ENCODE data around the gene KLF6.

Gene KLF6

DNA sequence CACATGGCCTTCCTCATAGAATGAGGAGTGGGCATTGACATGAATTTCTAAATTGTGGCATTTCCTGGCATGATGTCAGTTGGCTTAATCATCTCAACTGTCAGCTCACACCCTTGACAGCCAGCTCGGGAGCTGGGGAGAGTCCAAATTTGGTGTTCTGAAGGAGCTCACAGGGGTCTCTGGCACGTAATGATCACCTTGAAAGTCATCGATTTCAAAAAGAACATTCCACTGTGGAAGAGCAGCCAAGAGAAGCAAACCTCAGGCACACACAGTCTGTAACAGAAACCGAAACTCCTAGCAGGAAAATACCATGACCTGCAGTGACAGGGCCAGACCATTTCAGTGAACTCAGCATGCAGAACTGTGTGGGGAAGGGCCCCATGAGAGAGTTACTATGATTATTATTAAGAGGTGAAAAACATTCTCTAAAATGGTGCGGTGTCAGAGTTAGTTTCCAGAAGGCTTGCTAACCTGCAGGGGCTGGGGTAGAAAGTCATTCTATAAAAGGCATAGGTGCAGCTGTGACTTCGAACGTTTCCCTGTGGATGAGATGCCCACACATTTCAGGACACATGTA is 26.4 kb upstream of the KLF6 start:
- no peak for DNase-seq (ENCODE audit: low read depth in 2 of 2)

DNA sequence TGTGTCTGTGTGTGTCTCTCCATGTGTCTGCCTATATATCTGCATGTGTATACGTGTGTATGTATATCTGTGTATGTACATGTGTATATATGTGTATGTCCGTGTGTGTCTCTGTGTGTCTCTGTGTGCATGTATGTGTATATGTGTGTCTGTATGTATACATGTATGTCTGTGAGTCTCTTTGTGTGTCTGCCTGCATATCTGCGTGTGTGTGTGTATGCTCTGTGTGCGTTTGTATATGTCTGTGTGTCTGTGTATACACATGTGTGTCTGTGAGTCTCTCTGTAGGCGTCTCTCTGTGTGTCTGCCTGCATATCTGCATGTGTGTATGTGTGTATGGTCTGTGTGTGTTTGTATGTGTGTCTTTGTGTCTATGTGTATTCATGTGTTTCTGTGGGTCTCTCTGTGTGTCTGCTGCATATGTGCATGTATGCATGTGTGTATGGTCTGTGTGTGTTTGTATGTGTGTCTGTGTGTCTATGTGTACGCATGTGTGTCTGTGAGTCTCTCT is 23.7 kb upstream of the KLF6 start:
- no peak for DNase-seq (ENCODE audit: low read depth in 2 of 2)

DNA sequence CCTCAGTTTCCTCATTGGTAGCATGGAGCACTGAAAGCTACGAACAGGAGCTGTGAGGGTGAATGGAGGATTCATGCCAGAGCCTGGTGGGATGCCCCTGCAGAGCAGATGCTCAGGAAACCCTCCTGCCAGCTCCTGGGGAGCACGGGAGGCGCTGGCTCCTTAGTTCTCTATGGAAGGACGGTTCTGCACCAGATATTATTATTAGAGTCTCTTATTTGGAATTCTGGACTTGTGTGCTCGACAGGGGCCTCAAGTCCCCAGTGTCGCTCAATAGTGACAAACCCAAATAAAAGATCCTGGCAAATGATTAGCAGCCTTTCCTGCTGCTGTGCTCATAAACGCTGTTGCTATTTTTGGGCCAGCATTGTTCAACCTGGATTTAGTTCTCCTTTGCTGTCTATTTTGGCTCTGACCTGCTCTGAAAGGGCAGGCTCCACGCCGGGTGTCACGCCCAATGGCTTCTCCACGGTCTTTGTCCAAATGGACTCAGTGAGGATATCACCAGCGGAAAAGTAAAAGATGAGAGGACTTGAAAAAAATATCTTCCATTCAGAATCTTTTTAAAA is 23.0 kb upstream of the KLF6 start:
- DNase-seq (ENCODE audit: low read depth in 2 of 2), result no peak

DNA sequence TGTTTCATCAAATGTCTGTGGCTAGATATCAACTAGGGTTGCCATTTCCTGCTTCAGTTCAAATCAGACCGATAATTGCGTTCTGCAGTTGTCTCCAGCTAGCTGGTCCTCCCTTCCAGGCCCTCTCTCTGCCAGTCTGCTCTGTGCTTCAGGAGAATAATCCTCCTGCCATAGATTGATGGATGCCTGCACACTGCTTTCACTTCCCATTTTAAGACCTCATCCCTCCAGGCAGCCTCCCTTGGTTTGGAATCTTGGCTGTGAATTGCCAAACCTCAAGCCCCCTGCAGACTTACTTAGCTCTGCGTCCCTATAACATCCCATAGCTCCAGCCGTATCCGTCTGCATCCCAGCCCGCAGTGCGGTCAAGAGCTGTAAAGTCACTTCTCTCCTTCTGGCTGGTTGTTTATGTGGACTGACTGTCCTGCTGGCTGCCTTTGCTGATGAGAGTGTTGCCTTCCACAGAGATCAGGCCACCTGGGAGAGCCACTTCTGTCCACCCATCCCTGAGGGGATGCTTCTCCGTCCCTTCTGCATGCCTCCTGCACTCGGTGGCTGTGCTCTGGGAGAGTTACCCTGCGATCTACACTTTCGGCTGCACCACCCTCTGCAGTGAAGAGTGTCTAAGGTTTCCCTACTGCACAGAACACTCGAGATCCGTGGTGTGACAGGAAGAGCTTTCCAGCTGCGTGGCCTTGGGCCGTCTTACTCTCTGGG is 22.4 kb upstream of the KLF6 start:
- no peak for DNase-seq (ENCODE audit: low read depth in 2 of 2)

DNA sequence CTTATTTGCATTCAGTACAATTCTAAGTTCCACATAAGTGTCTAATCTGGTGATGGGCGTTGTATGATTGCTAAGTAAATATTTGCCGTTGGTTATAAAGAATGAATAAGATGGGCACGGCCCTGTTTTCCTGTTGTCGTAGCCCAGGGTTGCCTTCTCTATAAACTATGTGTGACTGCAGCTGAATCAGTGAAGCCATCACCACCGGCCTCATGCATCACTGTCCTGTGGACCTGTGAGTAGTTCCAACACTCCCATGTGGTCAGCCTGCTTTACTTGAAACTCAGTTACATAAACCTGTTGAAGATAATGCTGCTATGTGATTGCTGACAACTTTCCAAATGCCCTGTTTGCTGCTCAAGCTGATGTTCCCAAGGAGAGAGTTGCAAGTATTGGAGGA is 21.6 kb upstream of the KLF6 start:
- no peak for DNase-seq (ENCODE audit: low read depth in 2 of 2)

DNA sequence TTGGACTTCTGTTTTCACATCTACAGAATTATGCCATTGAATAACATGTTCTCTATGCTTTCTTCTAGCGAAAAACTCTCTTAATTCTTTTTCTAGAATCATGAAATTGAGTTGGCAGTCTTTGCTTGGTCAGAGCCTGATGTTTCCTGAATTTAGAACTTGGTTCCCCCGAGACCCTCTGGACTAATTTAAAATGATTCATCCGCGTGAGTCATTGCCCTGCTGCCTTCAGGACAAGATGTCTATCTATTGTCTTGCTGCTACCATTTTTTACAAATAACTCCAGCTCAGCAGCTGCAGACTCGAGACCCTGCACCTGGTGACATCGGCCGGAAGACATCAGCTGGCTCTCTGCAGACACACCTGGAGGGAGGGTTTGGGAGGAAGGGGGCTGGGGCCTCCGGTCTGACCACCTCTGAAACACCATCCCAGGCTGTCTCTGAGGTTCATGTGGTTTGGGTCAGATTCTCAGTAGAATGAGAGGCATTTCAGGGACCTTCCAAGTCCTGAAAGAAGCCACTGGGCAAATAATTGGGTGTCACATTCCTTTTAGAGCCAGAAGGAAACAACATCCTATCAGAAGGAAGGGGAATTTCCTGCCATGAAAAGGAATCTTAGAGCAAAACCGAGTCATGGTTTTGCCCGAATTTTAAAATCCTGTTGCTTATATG is 20.9 kb upstream of the KLF6 start:
- no peak for DNase-seq (ENCODE audit: low read depth in 2 of 2)

DNA sequence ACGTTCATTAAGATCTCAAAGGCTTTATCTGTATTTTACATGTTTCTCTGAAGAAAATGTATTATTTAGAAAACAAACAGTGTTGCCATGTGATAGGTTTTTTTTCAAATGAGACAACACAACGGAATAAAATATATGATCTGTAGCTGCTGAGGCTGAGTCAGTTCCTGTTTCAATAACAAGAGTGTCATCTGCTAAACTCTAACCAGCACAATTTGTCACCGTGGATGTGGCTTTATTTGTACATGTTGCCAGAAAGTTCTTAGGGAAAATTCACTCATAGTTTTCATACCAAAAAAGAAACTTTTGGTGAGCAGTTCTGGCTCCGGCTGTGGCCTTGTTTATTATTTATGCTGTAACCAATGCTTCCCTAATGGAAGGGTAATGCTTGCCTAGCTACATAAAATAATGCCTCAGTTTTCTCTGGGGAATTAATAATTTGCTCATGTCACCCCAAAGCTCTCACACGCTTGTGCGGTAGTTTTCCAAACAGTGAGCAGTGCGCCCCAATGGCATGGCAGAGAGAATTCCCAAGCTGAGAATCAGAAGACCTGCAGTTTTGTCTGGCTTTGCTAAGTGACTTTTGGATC is 20.3 kb upstream of the KLF6 start:
- DNase-seq (ENCODE audit: low read depth in 2 of 2), result no peak

DNA sequence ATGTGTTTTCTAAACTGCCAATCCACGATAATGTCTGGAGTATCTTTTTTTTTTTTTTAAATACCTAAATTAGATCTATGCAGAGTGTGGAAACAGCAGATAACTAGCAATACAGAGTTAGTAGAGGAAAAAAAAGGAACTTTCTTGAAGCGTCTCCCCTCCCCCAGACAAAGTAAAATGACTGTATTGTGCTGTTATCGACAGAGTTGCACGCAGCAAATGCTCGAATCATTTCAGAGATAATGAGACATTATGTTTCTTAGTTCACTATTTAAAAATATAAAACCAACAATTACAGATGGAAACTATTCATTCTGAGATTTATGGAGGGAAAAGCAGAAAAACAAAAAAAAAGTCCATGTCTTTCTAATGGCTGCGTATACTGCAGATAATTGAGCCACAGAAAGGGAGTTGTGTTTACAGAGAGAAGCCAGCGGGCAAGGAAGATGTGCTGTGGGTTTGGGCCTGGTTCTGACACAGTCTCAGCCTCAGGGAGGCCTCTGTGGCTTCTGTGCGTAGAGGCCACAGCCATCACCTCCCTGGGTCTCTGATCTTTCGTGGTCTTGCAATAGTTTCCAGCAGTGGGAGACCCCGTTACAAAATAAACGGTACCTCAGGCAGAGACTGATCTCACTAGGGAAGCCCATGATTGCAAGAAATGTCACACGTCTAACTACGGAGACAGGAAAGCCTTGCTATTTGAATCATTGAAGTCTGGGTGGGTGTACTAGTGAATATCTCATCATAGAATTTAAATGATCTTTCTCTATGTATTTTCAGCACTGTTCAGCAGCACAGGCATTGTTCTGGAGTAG is 19.1 kb upstream of the KLF6 start:
- DNase-seq (ENCODE audit: low read depth in 2 of 2), result no peak

DNA sequence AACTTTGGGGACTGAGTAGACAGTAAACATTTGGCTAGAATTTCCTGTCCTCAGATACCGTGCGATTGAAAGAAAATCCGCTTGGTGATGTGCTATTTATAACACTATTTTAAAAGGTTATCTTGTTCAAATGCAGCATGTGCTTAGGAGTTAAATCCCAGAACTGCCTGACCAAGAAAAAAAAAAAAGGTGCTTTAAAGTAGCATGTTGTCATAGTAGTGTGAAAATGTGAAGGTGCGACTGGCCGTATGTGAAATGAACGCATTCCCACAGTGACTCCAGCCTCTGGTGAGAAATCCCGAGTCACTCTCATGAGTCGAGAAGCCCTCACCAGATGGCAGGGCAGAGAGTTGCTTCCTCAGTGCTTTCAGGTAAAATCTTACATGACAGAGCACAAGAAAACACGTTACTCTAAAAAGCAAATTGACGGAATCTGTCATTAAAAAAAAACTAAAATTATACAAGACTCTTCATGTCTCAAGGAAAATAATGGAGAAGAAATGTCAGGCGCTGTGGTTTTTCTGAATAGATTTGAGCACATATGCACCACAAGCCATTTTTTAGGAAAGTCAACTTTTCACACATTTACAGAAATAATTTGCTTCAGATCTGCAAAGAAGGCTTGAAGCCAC is 18.4 kb upstream of the KLF6 start:
- no peak for DNase-seq (ENCODE audit: low read depth in 2 of 2)

DNA sequence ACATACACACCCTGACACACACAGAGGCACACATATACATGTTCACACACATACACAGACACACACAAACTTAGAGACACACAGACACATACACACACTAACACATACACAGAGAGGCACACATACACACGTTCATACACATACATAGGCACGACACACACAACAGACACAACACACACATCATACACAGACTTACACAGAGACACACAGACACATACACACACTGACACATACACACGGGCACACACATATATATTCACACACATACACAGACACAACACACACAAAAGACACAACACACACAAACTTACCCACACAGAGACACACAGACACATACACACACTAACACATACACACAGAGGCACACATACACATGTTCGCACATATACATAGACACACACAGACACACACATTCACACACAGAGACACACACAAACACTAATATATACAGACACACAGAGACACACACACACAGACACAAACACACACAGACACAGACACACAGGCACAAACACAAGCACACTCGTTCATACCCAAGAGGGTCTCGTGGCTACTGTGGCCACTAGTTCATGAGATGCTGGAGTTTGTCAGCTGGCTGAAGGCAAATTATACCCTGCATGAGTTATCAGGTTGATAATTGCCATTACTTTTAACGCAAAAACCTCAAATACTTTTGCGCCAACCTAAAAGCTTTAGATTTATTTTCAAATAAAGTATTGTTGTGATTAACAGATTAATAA is 17.7 kb upstream of the KLF6 start:
- DNase-seq (ENCODE audit: low read depth in 2 of 2), result no peak

DNA sequence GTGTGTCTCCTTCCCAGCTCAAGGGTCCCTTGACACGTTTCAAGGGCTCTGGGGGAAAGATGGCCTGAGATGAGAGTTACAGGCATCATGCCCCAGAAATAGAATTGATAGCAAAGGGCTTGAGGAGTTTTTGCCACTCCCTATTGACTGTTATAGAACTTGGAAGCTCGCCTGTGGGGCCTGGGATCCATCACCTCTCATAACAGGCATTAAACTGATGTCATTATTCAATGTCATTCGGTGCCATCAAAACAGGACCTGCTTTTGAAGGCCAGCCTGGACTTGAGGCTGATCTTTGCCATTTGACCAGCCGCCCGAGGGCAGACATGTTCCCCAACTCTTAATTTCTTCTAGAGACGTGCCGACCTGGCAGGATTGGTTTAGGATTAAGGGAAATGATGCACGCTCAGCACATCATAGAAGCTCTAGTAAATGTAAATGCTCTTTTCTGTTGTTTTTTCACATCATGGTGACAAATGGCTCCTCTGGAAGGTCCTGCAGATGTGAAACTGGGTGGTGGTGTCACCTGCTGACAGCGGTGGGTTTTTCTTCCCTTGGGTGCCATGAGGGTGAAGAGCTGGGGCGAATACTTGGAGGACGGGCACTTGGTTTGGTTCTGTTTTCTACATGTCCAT is 16.7 kb upstream of the KLF6 start:
- no peak for DNase-seq (ENCODE audit: low read depth in 2 of 2)

DNA sequence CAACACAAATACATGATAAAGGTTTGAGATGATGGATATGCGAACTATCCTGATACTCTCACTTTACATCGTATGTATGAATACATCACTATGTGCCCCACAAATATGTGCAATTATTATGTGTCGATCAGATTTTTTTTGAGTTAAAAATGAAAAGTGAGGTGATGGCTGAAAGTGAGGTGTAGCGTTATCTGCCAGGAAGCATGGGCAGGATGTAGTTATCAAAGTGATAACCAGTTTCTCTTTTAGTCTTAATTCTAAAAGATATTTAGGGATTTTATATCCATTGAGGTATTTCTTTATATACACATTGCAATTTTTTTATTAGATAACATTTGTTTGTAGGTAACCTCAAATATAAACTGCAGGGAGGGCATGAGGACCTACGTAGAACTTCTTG is 15.6 kb upstream of the KLF6 start:
- DNase-seq (ENCODE audit: low read depth in 2 of 2), result no peak

DNA sequence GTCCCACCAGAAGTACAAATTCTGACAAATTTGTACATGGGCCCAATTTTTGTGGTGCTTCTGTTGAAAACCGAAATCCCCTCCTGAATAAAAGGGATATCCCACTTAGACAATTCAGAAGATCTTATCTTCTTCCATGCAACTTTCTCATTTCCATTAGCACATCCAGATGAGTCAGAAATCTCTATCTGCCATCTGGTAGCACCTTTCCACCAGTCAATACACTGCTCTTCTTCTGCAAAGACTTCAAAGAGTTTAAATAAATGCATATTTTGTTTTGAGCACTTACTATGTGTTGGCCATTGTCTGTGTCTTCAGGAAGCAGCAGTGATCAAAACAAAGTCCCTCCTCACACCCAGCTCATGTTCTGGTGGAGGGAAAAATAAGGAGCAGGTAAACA is 12.7 kb upstream of the KLF6 start:
- no peak for DNase-seq (ENCODE audit: low read depth in 2 of 2)

DNA sequence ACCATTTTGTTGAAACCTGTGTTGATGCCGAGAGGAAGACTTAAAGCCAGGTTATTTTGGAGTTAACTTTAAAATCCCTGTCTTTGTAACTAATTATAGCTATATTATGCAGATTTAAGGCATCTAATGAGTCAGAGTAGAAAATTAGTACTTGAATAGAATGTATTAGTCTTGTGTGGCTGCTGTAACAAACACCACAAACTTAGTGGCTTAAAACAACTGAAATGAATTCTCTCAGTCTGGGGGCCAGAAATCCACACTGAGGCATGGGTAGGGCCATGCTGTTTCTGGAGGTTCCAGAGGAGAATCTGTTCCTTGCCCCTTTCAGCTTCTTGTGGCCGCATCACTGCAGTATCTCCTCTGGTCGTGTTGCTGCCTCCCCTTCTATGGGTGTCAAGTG is 8.5 kb upstream of the KLF6 start:
- DNase-seq (ENCODE audit: low read depth in 2 of 2), result no peak

DNA sequence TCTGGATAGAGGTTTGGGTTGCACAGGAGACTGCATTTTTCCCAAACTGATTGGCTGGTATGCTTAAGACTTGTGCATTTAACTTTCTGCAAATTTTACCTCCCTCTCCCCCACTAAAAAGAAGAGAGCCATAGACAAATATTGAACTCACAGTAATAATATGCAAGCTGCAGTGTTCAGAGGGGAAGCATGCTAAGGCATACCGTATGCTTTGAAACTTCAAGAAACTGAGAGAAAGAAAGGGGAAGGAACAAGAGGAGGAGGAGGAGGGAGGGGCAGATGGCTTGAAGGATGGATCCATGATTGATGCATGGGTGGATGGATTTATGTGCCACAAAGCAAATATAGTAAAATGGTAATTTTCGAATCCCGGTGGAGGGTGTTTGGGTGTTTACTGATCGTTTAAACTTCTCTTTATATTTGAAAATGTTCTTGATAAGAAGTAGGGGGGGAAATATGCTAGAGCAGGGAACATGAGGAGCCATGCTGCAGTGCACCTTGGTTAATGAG is 7.8 kb upstream of the KLF6 start:
- DNase-seq (ENCODE audit: low read depth in 2 of 2), result no peak

DNA sequence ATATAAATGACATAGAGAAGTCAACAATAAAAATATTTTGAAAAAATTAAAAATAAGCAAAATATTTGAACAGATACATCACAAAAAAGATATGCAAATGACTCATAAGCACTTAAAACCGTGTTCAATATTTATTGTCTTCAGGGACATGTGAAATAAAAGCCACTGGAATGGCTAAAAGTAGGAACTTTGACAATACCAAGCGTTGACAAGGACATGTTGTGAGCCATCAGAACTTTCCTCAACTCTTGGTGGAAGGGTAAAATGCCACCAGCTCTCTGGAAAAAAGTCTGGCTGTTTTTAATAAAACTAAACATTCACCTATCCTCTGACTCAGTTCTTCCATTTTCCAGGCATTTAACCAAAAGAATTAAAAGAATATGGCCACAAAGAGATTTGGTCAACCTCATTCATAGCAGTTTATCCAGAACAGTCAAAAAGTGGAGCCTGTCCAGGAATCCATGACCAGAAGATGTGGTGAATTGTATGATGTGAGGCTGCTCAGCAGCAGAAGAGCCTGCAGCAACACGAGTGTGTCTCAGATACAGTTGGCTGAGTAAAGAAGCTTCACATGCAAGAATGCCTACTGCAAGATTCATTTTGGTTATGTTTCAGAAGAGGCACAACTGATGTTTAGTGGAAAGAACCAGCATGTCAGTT is 7.1 kb upstream of the KLF6 start:
- no peak for DNase-seq (ENCODE audit: low read depth in 2 of 2)

DNA sequence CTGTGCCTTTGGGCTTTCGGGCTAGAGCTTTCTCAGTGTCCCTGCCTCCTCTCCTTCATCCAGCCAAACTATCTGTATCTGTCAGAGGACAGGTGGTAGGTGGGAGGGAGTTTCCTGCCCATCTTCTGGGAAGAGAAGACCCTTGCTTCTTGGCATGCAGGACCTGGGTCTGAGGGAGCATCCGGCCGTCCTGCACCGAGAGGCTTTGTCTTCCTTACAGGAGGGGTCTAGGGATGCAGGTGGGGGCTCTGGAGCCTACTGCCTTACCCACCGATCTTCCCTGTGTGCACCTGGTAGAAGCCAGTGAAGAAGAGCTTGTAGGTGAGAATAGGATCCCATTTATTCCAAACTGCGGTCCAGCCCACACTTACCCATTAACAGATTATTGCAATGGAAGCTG is 5.8 kb upstream of the KLF6 start:
- DNase-seq (ENCODE audit: low read depth in 2 of 2), result no peak

DNA sequence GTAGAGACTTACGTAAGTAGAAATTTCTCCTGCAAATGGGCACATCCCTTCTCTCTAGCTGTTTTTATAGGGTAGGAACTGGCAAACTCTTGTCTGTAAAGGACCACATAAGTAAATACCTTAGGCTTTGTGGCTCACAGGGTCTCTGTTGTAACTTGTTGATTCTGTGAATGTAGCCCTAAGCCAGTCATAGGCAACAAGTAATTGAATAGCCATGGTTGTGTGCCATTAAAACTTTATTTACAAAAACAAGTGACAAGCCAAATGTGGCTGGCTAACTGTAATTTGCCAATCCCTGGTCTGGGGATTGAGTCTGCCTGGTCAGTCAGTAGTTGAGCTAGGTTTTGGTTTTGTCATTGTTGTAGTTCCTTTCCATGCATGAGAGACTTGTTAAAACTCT is 5.3 kb upstream of the KLF6 start:
- no peak for DNase-seq (ENCODE audit: low read depth in 2 of 2)

DNA sequence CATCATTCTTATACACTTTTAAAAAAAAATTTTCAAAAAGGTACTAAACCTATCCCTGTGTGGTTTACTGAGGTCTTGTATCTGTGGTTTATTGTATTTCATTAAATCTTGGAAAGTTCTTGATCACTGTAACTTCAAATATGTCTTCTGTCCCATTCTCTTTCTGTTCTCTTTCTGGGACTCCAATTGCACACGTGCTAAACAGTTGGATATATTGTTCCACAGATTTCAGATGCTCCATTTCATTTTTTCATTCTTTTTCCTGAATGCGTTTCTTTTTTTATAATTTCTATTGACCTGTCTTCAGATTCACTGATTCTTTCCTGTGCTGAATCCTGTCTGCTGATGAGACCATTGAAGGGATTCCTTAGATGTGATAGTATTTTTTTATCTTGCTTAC is 4.6 kb upstream of the KLF6 start:
- DNase-seq (ENCODE audit: low read depth in 2 of 2), result no peak
